HCT116 (cell line): ENCODE results near the gene CCSER1. TPM values are rescaled to one million over a fixed set of nuclear protein-coding genes. Genes with fewer than 3 reads are reported as not detected.

Source experiments
- ATAC-seq: fragments of 200-7000 bp; cut with Tn5 transposase; 2 replicates; pipeline ENCODE4 v1.9.1; 2020; ENCODE audit warnings: mild to moderate bottlenecking, moderate library complexity
- BruUV-seq: library from RNA; stranded (reverse); fragments of 400-500 nt; replicated peaks from 2 replicates; lab custom pipeline; 2021; lab: Mats Ljungman, UMichigan
- CTCF ChIA-PET: fragments of 300-600 bp; sonication (Branson Sonifier 250); formaldehyde crosslinking; loops from one replicate; lab custom pipeline; 2021; ENCODE audit warnings: antibody characterized with exemption; lab: Charles Lee
- POLR2A ChIA-PET: fragments of 300-600, 350-600 bp; sonication (Branson Sonifier 250); formaldehyde crosslinking; loops from one replicate; lab custom pipeline; 2021; ENCODE audit warnings: antibody characterized with exemption; lab: Charles Lee
- RAD21 ChIA-PET, 2 experiments: fragments of 300-600 bp; sonication (Branson Sonifier 250); formaldehyde crosslinking; loops; one replicate each; lab custom pipeline; 2023; ENCODE audit warnings: low total read pairs in 2 of 2; ENCODE audit not compliant: uncharacterized antibody in 2 of 2, unreplicated experiment in 2 of 2, low non-redundant PET in 1 of 2; lab: Charles Lee
- DNase-seq: peaks from one replicate; pipeline ENCODE4 v3.0.0-alpha.2; 2010; ENCODE audit warnings: low read depth, low spot score
- H2AFZ ChIP-seq: fragments of 200-600 bp; shearing (Covaris generic), sonication (generic); 2 replicates; pipeline ENCODE4 v1.6.1; 2017; ENCODE audit warnings: low read depth, mixed run types, mixed read lengths, antibody characterized with exemption, low read length; ENCODE audit not compliant: poor library complexity, severe bottlenecking
- H3K27ac ChIP-seq: 2 replicates; pipeline ENCODE4 v1.5.1; 2012; ENCODE audit warnings: low read depth, low read length
- H3K27me3 ChIP-seq: fragments of 200-600 bp; sonication (generic); 2 replicates; pipeline ENCODE4 v1.6.1; 2016; ENCODE audit warnings: mixed run types, low read length, mixed read lengths; ENCODE audit not compliant: insufficient read depth
- H3K36me3 ChIP-seq, 2 experiments: fragments of 200-500 bp in 1 of 2; fragments of 200-600 bp in 1 of 2; sonication (Bioruptor generic) in 1 of 2; sonication (generic) in 1 of 2; 2 replicates each; pipeline versions ENCODE4 v1.5.1 to v1.6.1; 2014 to 2016; ENCODE audit warnings: low read length in 2 of 2, inconsistent platforms in 1 of 2, mixed read lengths in 1 of 2, mixed run types in 1 of 2; ENCODE audit not compliant: insufficient read depth in 2 of 2, control insufficient read depth in 1 of 2
- H3K4me1 ChIP-seq, 2 experiments: fragments of 200-600 bp in 1 of 2; sonication (generic) in 1 of 2; 2 replicates each; pipeline versions ENCODE4 v1.5.1 to v1.6.1; 2012 to 2017; ENCODE audit warnings: low read length in 2 of 2, inconsistent platforms in 1 of 2, mild to moderate bottlenecking in 1 of 2, mixed read lengths in 1 of 2, mixed run types in 1 of 2, moderate library complexity in 1 of 2; ENCODE audit not compliant: insufficient read depth in 2 of 2, control insufficient read depth in 1 of 2
- H3K4me2 ChIP-seq: fragments of 200-600 bp; sonication (generic); 2 replicates; pipeline ENCODE4 v1.6.1; 2017; ENCODE audit warnings: mixed run types, low read length, mixed read lengths
- H3K4me3 ChIP-seq, 2 experiments: fragments of 200-600 bp in 1 of 2; sonication (generic) in 1 of 2; replicated peaks in 1 of 2; 2 replicates each; pipeline ENCODE4 v1.5.1; 2011 to 2016; ENCODE audit warnings: low read length in 2 of 2, control low read depth in 1 of 2, low read depth in 1 of 2, mild to moderate bottlenecking in 1 of 2, mixed read lengths in 1 of 2, mixed run types in 1 of 2
- H3K79me2 ChIP-seq: fragments of 200-600 bp; sonication (generic); 2 replicates; pipeline ENCODE4 v1.6.1; 2017; ENCODE audit warnings: mild to moderate bottlenecking, mixed run types, low read length, moderate library complexity, mixed read lengths; ENCODE audit not compliant: insufficient read depth
- H3K9ac ChIP-seq: fragments of 200-600 bp; sonication (generic); 2 replicates; pipeline ENCODE4 v1.6.1; 2016; ENCODE audit warnings: low read length, mixed read lengths
- H3K9me2 ChIP-seq: fragments of 200-600 bp; sonication (generic), shearing (Covaris generic); 2 replicates; pipeline ENCODE4 v1.6.1; 2017; ENCODE audit warnings: mixed run types, mild to moderate bottlenecking, moderate library complexity; ENCODE audit not compliant: insufficient read depth
- H3K9me3 ChIP-seq, 2 experiments: fragments of 200-500 bp in 1 of 2; fragments of 200-600 bp in 1 of 2; sonication (Bioruptor generic) in 1 of 2; sonication (generic) in 1 of 2; 2 replicates each; pipeline ENCODE4 v1.6.1; 2014 to 2017; ENCODE audit warnings: low read length in 2 of 2, mixed read lengths in 2 of 2, inconsistent platforms in 1 of 2, low read depth in 1 of 2, mild to moderate bottlenecking in 1 of 2, mixed run types in 1 of 2, moderate library complexity in 1 of 2; ENCODE audit not compliant: control insufficient read depth in 1 of 2, insufficient read depth in 1 of 2
- H4K20me1 ChIP-seq: fragments of 200-600 bp; sonication (generic), shearing (Covaris generic); 2 replicates; pipeline ENCODE4 v1.6.1; 2017; ENCODE audit warnings: mixed run types, mild to moderate bottlenecking, moderate library complexity; ENCODE audit not compliant: insufficient read depth
- CBX3 ChIP-seq: IDR thresholded peaks from 2 replicates; pipeline ENCODE4 v1.6.1; 2012; ENCODE audit warnings: low read depth
- CEBPB ChIP-seq: IDR thresholded peaks from 2 replicates; pipeline ENCODE4 v1.6.1; 2012; ENCODE audit warnings: low read depth
- EGR1 ChIP-seq: IDR thresholded peaks from 2 replicates; pipeline ENCODE4 v1.6.1; 2012; ENCODE audit warnings: low read depth
- ELF1 ChIP-seq: IDR thresholded peaks from 2 replicates; pipeline ENCODE4 v1.6.1; 2012; ENCODE audit warnings: low read depth, borderline replicate concordance
- EZH2 ChIP-seq: fragments of 200-600 bp; sonication (generic); IDR thresholded peaks from 2 replicates; pipeline ENCODE4 v1.6.1; 2017; ENCODE audit warnings: antibody characterized with exemption, mixed run types
- EZH2phosphoT487 ChIP-seq: fragments of 200-600 bp; IDR thresholded peaks from 2 replicates; pipeline ENCODE4 v1.6.1; 2018; ENCODE audit warnings: antibody characterized with exemption, borderline replicate concordance
- FOSL1 ChIP-seq: IDR thresholded peaks from 2 replicates; pipeline ENCODE4 v1.6.1; 2012; ENCODE audit warnings: low read depth
- JUND ChIP-seq: IDR thresholded peaks from 2 replicates; pipeline ENCODE4 v1.6.1; 2012
- POLR2A ChIP-seq: IDR thresholded peaks from 2 replicates; pipeline ENCODE4 v1.7.0; 2011; ENCODE audit warnings: borderline replicate concordance; ENCODE audit not compliant: insufficient read depth, insufficient read length; ENCODE audit errors: extremely low read depth
- POLR2AphosphoS5 ChIP-seq: IDR thresholded peaks from 2 replicates; pipeline ENCODE4 v1.6.1; 2011; ENCODE audit warnings: mild to moderate bottlenecking, low read depth, low read length, moderate library complexity
- RAD21 ChIP-seq: IDR thresholded peaks from 2 replicates; pipeline ENCODE4 v1.6.1; 2012; ENCODE audit warnings: low read depth, mild to moderate bottlenecking
- SP1 ChIP-seq: IDR thresholded peaks from 2 replicates; pipeline ENCODE4 v1.6.1; 2012; ENCODE audit warnings: low read depth
- SRF ChIP-seq: IDR thresholded peaks from 2 replicates; pipeline ENCODE4 v1.6.1; 2012; ENCODE audit warnings: low read depth
- TCF7L2 ChIP-seq: IDR thresholded peaks from 2 replicates; pipeline ENCODE4 v1.7.0; 2011; ENCODE audit warnings: borderline replicate concordance, inconsistent platforms; ENCODE audit not compliant: insufficient read depth, insufficient read length; ENCODE audit errors: extremely low read depth
- YY1 ChIP-seq: IDR thresholded peaks from 2 replicates; pipeline ENCODE4 v1.6.1; 2011; ENCODE audit warnings: low read length, low read depth, moderate library complexity, mild to moderate bottlenecking; ENCODE audit not compliant: insufficient replicate concordance; ENCODE audit errors: extremely low read depth
- ZFX ChIP-seq: fragments of 450-650 bp; IDR thresholded peaks from 2 replicates; pipeline ENCODE4 v1.6.1; 2017
- ZNF274 ChIP-seq: fragments of 200-500 bp; sonication (Bioruptor generic); IDR thresholded peaks from 2 replicates; pipeline ENCODE4 v1.6.1; 2014; ENCODE audit warnings: mild to moderate bottlenecking, low read depth, low read length, inconsistent platforms
- intact Hi-C: fragments of 100-400 bp; cut with micrococcal nuclease; formaldehyde crosslinking; loops from 2 replicates; pipeline ENCODE4 v1.10.0; 2022
- total RNA-seq: library from RNA; stranded (reverse); gene quantifications from one replicate; pipeline ENCODE4 v1.2.1, GENCODE V29; 2021; ENCODE audit not compliant: unreplicated experiment
- TF ChIP-seq, protein P1 (sequence below): IDR thresholded peaks from 2 replicates; pipeline ENCODE4 v1.6.1; 2012
- TF ChIP-seq, protein P2 (sequence below): IDR thresholded peaks from 2 replicates; pipeline ENCODE4 v1.6.1; 2012
- TF ChIP-seq, protein P3 (sequence below): IDR thresholded peaks from 2 replicates; pipeline ENCODE4 v1.6.1; 2011; ENCODE audit warnings: mild to moderate bottlenecking, low read length, moderate library complexity; ENCODE audit not compliant: insufficient replicate concordance; ENCODE audit errors: extremely low read depth
- TF ChIP-seq, protein P4 (sequence below): IDR thresholded peaks from 2 replicates; pipeline ENCODE4 v1.6.1; 2012; ENCODE audit warnings: low read depth

The CCSER1 gene
- total RNA-seq, 1 experiment from 2014 or later, result 6.7 TPM

DNA sequence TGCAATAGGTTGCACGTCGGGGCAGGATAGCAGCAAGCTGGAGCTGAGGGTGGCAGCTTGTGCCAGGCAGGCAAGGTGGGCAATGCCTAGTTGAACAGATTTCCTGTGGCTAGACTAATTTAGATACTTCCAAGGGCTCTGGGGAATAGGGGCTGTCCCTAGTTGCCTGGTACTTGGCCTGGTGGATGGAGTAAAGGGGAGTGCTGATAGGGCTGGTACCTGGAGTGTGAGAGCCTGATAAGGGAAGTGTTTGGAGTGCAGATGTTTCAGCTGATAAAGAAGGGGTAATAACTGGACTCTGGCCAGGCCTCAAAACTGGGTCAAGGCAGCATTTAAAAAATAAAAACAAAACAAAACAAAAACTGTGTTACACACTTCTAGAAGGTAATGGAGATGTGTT lies 665.5 kb downstream of the CCSER1 start (continued):
- TF ChIP-seq RAD21 (no peak), YY1 (no peak)

DNA sequence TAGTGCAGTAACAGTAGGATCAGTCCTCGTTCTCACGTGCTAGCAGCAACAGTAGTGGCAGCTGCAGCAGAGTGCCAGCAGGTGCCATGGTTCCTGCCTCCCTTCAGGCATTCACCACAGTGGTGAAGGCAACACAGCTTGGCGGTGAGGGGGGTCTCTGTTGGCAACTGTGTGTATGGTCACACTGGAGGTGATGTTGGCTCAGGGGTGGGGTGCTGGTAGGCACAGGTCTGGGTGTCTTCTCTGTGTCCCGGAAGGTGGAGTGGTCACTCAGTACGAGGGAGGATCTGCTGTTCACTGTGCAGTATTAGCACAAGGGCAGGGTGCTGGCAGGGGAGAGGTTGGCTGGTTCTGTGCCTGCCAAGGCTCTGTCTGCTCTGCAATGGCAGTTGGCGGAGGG lies 671.8 kb downstream of the CCSER1 start:
- no peak overlapping the region for H2AFZ ChIP-seq
- POLR2A ChIA-PET, result no interaction called here
- no peaks in the 10 kb centered on the region for H3K36me3 ChIP-seq
- RAD21 ChIA-PET, result no interaction called here
- no peaks in the 10 kb centered on the region for H3K27me3 ChIP-seq
- no peak overlapping the region for H3K9ac ChIP-seq
- intact Hi-C loops, result no loop called here
- no peaks in the 10 kb centered on the region for H3K79me2 ChIP-seq
- H3K27ac ChIP-seq, result no peak overlapping the region
- DNase-seq (no peak), ATAC-seq (no peak)
- no peak overlapping the region for H3K4me2 ChIP-seq
- H3K9me3 ChIP-seq, result no peaks in the 10 kb centered on the region
- CTCF ChIA-PET, result no interaction called here
- no peaks in the 10 kb centered on the region for H3K4me1 ChIP-seq
- H3K9me2 ChIP-seq, result no peaks in the 10 kb centered on the region
- H3K4me3 ChIP-seq, result no peak overlapping the region
- no TSS peak for BruUV-seq
- TF ChIP-seq, protein P1, sequence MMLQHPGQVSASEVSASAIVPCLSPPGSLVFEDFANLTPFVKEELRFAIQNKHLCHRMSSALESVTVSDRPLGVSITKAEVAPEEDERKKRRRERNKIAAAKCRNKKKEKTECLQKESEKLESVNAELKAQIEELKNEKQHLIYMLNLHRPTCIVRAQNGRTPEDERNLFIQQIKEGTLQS, result no peak
- TF ChIP-seq ZFX, result no peak
- TF ChIP-seq, protein P2, sequence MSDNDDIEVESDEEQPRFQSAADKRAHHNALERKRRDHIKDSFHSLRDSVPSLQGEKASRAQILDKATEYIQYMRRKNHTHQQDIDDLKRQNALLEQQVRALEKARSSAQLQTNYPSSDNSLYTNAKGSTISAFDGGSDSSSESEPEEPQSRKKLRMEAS, result no peak
- TF ChIP-seq SP1, result no peak
- TF ChIP-seq, protein P3, sequence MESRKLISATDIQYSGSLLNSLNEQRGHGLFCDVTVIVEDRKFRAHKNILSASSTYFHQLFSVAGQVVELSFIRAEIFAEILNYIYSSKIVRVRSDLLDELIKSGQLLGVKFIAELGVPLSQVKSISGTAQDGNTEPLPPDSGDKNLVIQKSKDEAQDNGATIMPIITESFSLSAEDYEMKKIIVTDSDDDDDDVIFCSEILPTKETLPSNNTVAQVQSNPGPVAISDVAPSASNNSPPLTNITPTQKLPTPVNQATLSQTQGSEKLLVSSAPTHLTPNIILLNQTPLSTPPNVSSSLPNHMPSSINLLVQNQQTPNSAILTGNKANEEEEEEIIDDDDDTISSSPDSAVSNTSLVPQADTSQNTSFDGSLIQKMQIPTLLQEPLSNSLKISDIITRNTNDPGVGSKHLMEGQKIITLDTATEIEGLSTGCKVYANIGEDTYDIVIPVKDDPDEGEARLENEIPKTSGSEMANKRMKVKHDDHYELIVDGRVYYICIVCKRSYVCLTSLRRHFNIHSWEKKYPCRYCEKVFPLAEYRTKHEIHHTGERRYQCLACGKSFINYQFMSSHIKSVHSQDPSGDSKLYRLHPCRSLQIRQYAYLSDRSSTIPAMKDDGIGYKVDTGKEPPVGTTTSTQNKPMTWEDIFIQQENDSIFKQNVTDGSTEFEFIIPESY, result no peak
- TF ChIP-seq FOSL1, result no peak
- no peak for TF ChIP-seq POLR2A
- no peak for TF ChIP-seq EGR1
- no peak for TF ChIP-seq ELF1
- TF ChIP-seq JUND, result no peak
- no peak for TF ChIP-seq CEBPB
- no peak for TF ChIP-seq SRF
- no peak for TF ChIP-seq RAD21
- no peak for TF ChIP-seq POLR2AphosphoS5
- TF ChIP-seq ZNF274, result no peak
- TF ChIP-seq EZH2, result no peak
- TF ChIP-seq, protein P4, sequence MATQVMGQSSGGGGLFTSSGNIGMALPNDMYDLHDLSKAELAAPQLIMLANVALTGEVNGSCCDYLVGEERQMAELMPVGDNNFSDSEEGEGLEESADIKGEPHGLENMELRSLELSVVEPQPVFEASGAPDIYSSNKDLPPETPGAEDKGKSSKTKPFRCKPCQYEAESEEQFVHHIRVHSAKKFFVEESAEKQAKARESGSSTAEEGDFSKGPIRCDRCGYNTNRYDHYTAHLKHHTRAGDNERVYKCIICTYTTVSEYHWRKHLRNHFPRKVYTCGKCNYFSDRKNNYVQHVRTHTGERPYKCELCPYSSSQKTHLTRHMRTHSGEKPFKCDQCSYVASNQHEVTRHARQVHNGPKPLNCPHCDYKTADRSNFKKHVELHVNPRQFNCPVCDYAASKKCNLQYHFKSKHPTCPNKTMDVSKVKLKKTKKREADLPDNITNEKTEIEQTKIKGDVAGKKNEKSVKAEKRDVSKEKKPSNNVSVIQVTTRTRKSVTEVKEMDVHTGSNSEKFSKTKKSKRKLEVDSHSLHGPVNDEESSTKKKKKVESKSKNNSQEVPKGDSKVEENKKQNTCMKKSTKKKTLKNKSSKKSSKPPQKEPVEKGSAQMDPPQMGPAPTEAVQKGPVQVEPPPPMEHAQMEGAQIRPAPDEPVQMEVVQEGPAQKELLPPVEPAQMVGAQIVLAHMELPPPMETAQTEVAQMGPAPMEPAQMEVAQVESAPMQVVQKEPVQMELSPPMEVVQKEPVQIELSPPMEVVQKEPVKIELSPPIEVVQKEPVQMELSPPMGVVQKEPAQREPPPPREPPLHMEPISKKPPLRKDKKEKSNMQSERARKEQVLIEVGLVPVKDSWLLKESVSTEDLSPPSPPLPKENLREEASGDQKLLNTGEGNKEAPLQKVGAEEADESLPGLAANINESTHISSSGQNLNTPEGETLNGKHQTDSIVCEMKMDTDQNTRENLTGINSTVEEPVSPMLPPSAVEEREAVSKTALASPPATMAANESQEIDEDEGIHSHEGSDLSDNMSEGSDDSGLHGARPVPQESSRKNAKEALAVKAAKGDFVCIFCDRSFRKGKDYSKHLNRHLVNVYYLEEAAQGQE, result no peak
- TF ChIP-seq CBX3, result no peak
- TF ChIP-seq TCF7L2, result no peak
- no peak for TF ChIP-seq EZH2phosphoT487
- H4K20me1 ChIP-seq, result no peaks in the 10 kb centered on the region
